Measurements from ENCODE around the gene CCDC57. TPM values are rescaled to one million over a fixed set of nuclear protein-coding genes. Genes with fewer than 3 reads are reported as not detected.

Gene CCDC57
- total RNA-seq, 1 donor from 2014 or later, result 37.2 TPM

DNA sequence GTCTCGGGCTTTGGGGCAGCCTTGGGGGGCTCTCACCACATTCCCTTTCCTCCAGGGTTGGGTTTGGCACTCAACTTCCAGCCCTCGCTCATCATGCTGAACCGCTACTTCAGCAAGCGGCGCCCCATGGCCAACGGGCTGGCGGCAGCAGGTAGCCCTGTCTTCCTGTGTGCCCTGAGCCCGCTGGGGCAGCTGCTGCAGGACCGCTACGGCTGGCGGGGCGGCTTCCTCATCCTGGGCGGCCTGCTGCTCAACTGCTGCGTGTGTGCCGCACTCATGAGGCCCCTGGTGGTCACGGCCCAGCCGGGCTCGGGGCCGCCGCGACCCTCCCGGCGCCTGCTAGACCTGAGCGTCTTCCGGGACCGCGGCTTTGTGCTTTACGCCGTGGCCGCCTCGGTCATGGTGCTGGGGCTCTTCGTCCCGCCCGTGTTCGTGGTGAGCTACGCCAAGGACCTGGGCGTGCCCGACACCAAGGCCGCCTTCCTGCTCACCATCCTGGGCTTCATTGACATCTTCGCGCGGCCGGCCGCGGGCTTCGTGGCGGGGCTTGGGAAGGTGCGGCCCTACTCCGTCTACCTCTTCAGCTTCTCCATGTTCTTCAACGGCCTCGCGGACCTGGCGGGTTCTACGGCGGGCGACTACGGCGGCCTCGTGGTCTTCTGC lies 24.6 kb upstream of the CCDC57 start:
- H3K27me3 Mint-ChIP-seq (ENCODE audit: unreplicated experiment), result peaks cover 10% of the 10 kb centered on the region
- H3K4me3 Mint-ChIP-seq (ENCODE audit: unreplicated experiment), result no peak overlapping the region
- H3K27ac Mint-ChIP-seq (ENCODE audit: unreplicated experiment), result no peak overlapping the region
- no peaks in the 10 kb centered on the region for H3K9me3 Mint-ChIP-seq (ENCODE audit: unreplicated experiment)
- no peaks in the 10 kb centered on the region for H3K36me3 Mint-ChIP-seq (ENCODE audit: low read depth, unreplicated experiment)
- H3K4me1 Mint-ChIP-seq (ENCODE audit: unreplicated experiment), result peaks cover 6% of the 10 kb centered on the region
- TF ChIP-seq, protein P1, sequence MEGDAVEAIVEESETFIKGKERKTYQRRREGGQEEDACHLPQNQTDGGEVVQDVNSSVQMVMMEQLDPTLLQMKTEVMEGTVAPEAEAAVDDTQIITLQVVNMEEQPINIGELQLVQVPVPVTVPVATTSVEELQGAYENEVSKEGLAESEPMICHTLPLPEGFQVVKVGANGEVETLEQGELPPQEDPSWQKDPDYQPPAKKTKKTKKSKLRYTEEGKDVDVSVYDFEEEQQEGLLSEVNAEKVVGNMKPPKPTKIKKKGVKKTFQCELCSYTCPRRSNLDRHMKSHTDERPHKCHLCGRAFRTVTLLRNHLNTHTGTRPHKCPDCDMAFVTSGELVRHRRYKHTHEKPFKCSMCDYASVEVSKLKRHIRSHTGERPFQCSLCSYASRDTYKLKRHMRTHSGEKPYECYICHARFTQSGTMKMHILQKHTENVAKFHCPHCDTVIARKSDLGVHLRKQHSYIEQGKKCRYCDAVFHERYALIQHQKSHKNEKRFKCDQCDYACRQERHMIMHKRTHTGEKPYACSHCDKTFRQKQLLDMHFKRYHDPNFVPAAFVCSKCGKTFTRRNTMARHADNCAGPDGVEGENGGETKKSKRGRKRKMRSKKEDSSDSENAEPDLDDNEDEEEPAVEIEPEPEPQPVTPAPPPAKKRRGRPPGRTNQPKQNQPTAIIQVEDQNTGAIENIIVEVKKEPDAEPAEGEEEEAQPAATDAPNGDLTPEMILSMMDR (IDR thresholded peaks at IDR 0.05; ENCODE audit: unreplicated experiment), result no peak
- peak; percentile 3 for DNase-seq (ENCODE audit: low spot score)

- no peak overlapping the region for H3K27ac Mint-ChIP-seq (ENCODE audit: unreplicated experiment)
- no peak overlapping the region for H3K4me3 Mint-ChIP-seq (ENCODE audit: unreplicated experiment)
- TF ChIP-seq, protein P1 (IDR thresholded peaks at IDR 0.05; ENCODE audit: unreplicated experiment), result peak; percentile 94
- no peaks in the 10 kb centered on the region for H3K9me3 Mint-ChIP-seq (ENCODE audit: unreplicated experiment)
- H3K4me1 Mint-ChIP-seq (ENCODE audit: unreplicated experiment), result peaks cover 6% of the 10 kb centered on the region
- DNase-seq (ENCODE audit: low spot score), result peak; percentile 77
- H3K36me3 Mint-ChIP-seq (ENCODE audit: low read depth, unreplicated experiment), result no peaks in the 10 kb centered on the region
- peaks cover 10% of the 10 kb centered on the region for H3K27me3 Mint-ChIP-seq (ENCODE audit: unreplicated experiment)
These were observed 23.7 kb upstream of the CCDC57 start for GRCh38 chr17:82236142-82236971.

DNA sequence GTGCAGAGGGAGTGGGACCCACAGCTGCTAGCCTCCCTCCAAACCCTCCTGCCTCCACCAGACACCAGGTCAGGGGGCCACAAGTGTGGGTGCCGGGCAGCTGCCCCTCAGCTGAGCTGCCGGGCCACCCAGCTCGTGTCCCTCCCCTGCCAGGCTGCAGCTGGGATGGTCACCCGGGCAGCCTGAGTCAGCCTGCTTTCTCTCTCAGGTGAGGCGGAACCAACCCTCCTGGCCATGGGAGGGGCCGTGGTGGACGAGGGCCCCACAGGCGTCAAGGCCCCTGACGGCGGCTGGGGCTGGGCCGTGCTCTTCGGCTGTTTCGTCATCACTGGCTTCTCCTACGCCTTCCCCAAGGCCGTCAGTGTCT lies 23.1 kb upstream of the CCDC57 start:
- Mint-ChIP-seq H3K36me3 (ENCODE audit: low read depth, unreplicated experiment) (no peaks in the 10 kb centered on the region), H3K27me3 (ENCODE audit: unreplicated experiment) (peaks cover 8% of the 10 kb centered on the region), H3K27ac (ENCODE audit: unreplicated experiment) (no peak overlapping the region), H3K9me3 (ENCODE audit: unreplicated experiment) (no peaks in the 10 kb centered on the region), H3K4me1 (ENCODE audit: unreplicated experiment) (peaks cover 6% of the 10 kb centered on the region), H3K4me3 (ENCODE audit: unreplicated experiment) (no peak overlapping the region)
- no peak for DNase-seq (ENCODE audit: low spot score)
- TF ChIP-seq, protein P1 (IDR thresholded peaks at IDR 0.05; ENCODE audit: unreplicated experiment), result no peak

GRCh38 chr17:82235056-82235774 lies 22.6 kb upstream of the CCDC57 start:
- peaks cover 6% of the 10 kb centered on the region for H3K4me1 Mint-ChIP-seq (ENCODE audit: unreplicated experiment)
- no peaks in the 10 kb centered on the region for H3K36me3 Mint-ChIP-seq (ENCODE audit: low read depth, unreplicated experiment)
- no peaks in the 10 kb centered on the region for H3K9me3 Mint-ChIP-seq (ENCODE audit: unreplicated experiment)
- DNase-seq (ENCODE audit: low spot score), result no peak
- TF ChIP-seq, protein P1 (IDR thresholded peaks at IDR 0.05; ENCODE audit: unreplicated experiment), result no peak
- H3K4me3 Mint-ChIP-seq (ENCODE audit: unreplicated experiment), result no peak overlapping the region
- no peak overlapping the region for H3K27ac Mint-ChIP-seq (ENCODE audit: unreplicated experiment)
- peaks cover 8% of the 10 kb centered on the region for H3K27me3 Mint-ChIP-seq (ENCODE audit: unreplicated experiment)

All from endothelial cell (in vitro differentiated cells).